Endothelial cell of umbilical vein (primary cell): ENCODE results near the gene KCNJ15. TPM values are rescaled to one million over a fixed set of nuclear protein-coding genes. Genes with fewer than 3 reads are reported as not detected.

ENCODE experiments used
- BruUV-seq: library from RNA; stranded (reverse); fragments of 400-500 nt; replicated peaks from 2 replicates; lab custom pipeline; 2021; lab: Mats Ljungman, UMichigan
- CTCF ChIA-PET: fragments of 300-600, 350-600 bp; sonication (Branson Sonifier 250); formaldehyde crosslinking; loops from one replicate; lab custom pipeline; 2021; ENCODE audit warnings: antibody characterized with exemption, inconsistent platforms; lab: Charles Lee
- POLR2A ChIA-PET: fragments of 300-600, 350-600 bp; sonication (Branson Sonifier 250); formaldehyde crosslinking; loops from one replicate; lab custom pipeline; 2021; ENCODE audit warnings: antibody characterized with exemption, inconsistent platforms; lab: Charles Lee
- DNase-seq: peaks from one replicate; pipeline ENCODE4 v3.0.0-alpha.2; 2011; ENCODE audit warnings: low read depth, low spot score
- FAIRE-seq: peaks from 2 replicates; lab custom pipeline; 2011; peaks lifted over from hg19 to GRCh38; lab: Jason Lieb, UNC
- H2AFZ ChIP-seq: 2 replicates; pipeline ENCODE4 v1.6.0; 2012; ENCODE audit warnings: low read depth, low read length, control low read depth, inconsistent platforms
- H3K27ac ChIP-seq: 2 replicates; pipeline ENCODE4 v1.5.1; 2011; ENCODE audit warnings: low read depth, mild to moderate bottlenecking, control low read depth, low read length, moderate library complexity; ENCODE audit not compliant: insufficient read depth
- H3K27me3 ChIP-seq, 2 experiments: 2 replicates each; pipeline versions ENCODE4 v1.6.0 to v1.6.1; 2011; ENCODE audit warnings: low read length in 2 of 2, mixed read lengths in 1 of 2; ENCODE audit not compliant: control insufficient read depth in 2 of 2, insufficient read depth in 2 of 2
- H3K36me3 ChIP-seq, 2 experiments: 2 replicates in 1 of 2; 3 replicates in 1 of 2; pipeline ENCODE4 v1.5.1; 2011; ENCODE audit warnings: low read length in 2 of 2, mild to moderate bottlenecking in 1 of 2, moderate library complexity in 1 of 2; ENCODE audit not compliant: control insufficient read depth in 2 of 2, insufficient read depth in 2 of 2; ENCODE audit errors: extremely low read depth in 1 of 2
- H3K4me1 ChIP-seq: 3 replicates; pipeline ENCODE4 v1.5.1; 2011; ENCODE audit warnings: mild to moderate bottlenecking, low read length; ENCODE audit not compliant: control insufficient read depth, insufficient read depth; ENCODE audit errors: extremely low read depth
- H3K4me2 ChIP-seq: 2 replicates; pipeline ENCODE4 v1.6.1; 2011; ENCODE audit warnings: low read length, control low read depth, mixed read lengths; ENCODE audit not compliant: insufficient read depth
- H3K4me3 ChIP-seq, 3 experiments: fragments of 200-600 bp in 1 of 3; sonication (generic), shearing (Covaris generic) in 1 of 3; replicated peaks in 1 of 3; 2 replicates each; pipeline ENCODE4 v1.5.1; 2011 to 2016; ENCODE audit warnings: control low read depth in 3 of 3, low read length in 3 of 3, mild to moderate bottlenecking in 2 of 3, inconsistent platforms in 1 of 3, low read depth in 1 of 3, moderate library complexity in 1 of 3; ENCODE audit not compliant: insufficient read depth in 1 of 3
- H3K79me2 ChIP-seq: 2 replicates; pipeline ENCODE4 v1.6.0; 2012; ENCODE audit warnings: low read length, inconsistent platforms; ENCODE audit not compliant: control insufficient read depth, insufficient read depth
- H3K9ac ChIP-seq: replicated peaks from 2 replicates; pipeline ENCODE3; 2011; ENCODE audit warnings: low read length, control low read depth; ENCODE audit not compliant: insufficient read depth; ENCODE audit errors: extremely low read depth
- H3K9me1 ChIP-seq: replicated peaks from 3 replicates; pipeline ENCODE4 v1.6.0; 2011; ENCODE audit warnings: mild to moderate bottlenecking, low read length; ENCODE audit not compliant: control insufficient read depth, insufficient read depth; ENCODE audit errors: extremely low read depth
- H3K9me3 ChIP-seq: replicated peaks from 2 replicates; pipeline ENCODE4 v1.5.1; 2012; ENCODE audit warnings: low read length, inconsistent platforms; ENCODE audit not compliant: control insufficient read depth, insufficient read depth
- H4K20me1 ChIP-seq: replicated peaks from 2 replicates; pipeline ENCODE3; 2011; ENCODE audit warnings: mild to moderate bottlenecking, low read length; ENCODE audit not compliant: control insufficient read depth, insufficient read depth; ENCODE audit errors: extremely low read depth
- EZH2 ChIP-seq: IDR thresholded peaks from 2 replicates; pipeline ENCODE4 v1.6.1; 2012; ENCODE audit warnings: borderline replicate concordance, low read depth, mild to moderate bottlenecking, moderate library complexity, low read length, inconsistent platforms; ENCODE audit not compliant: severe bottlenecking
- FOS ChIP-seq: IDR thresholded peaks from 2 replicates; pipeline ENCODE4 v1.6.1; 2011; ENCODE audit warnings: mild to moderate bottlenecking, low read length, moderate library complexity, borderline replicate concordance; ENCODE audit not compliant: insufficient read depth
- GATA2 ChIP-seq: IDR thresholded peaks from 2 replicates; pipeline ENCODE4 v1.7.0; 2011; ENCODE audit warnings: low read depth, mild to moderate bottlenecking, moderate library complexity, mixed read lengths, low read length; ENCODE audit not compliant: insufficient read length, insufficient read depth
- JUN ChIP-seq: IDR thresholded peaks from 2 replicates; pipeline ENCODE4 v1.6.1; 2011; ENCODE audit warnings: borderline replicate concordance, low read depth; ENCODE audit not compliant: insufficient read length, insufficient read depth
- MYC ChIP-seq: IDR thresholded peaks from one replicate; pipeline ENCODE4 v1.6.1; 2011; ENCODE audit warnings: mild to moderate bottlenecking, low read depth, low read length
- POLR2A ChIP-seq: IDR thresholded peaks from 2 replicates; pipeline ENCODE4 v1.6.1; 2012; ENCODE audit warnings: low read depth, mild to moderate bottlenecking, control low read depth, low read length
- POLR2AphosphoS5 ChIP-seq: IDR thresholded peaks from 2 replicates; pipeline ENCODE4 v1.6.1; 2012; ENCODE audit warnings: low read depth, mild to moderate bottlenecking, control low read depth, low read length, moderate library complexity; ENCODE audit not compliant: insufficient read depth
- dilution Hi-C: fragments of 300-500 bp; cut with MboI; formaldehyde crosslinking; loops from one replicate; pipeline ENCODE4 v1.15.0; 2019; ENCODE audit warnings: low sequenced_read_pairs; ENCODE audit not compliant: extremely low pct_ligation_motif_present
- intact Hi-C: fragments of 100-400 bp; cut with micrococcal nuclease; formaldehyde crosslinking; loops from one replicate; pipeline ENCODE4 v1.10.0; 2022
- polyA plus RNA-seq, 4 experiments: library from polyadenylated mRNA; depleted of rRNA in 3 of 4; stranded (reverse) in 3 of 4; unstranded in 1 of 4; fragments of >200 nt; gene quantifications; 2 replicates each; pipeline versions ENCODE4 v1.2.1 to v1.2.3, GENCODE V29; 2011 to 2012; ENCODE audit warnings: missing spikeins in 1 of 4
- total RNA-seq: library from RNA; stranded (reverse); gene quantifications from 2 replicates; pipeline ENCODE4 v1.2.3, GENCODE V29; 2021
- TF ChIP-seq, protein P1 (sequence below): IDR thresholded peaks from 2 replicates; pipeline ENCODE4 v1.6.1; 2011; ENCODE audit not compliant: insufficient read depth, insufficient read length
- TF ChIP-seq, protein P2 (sequence below), 2 donors: IDR thresholded peaks; 1 replicate in 1 of 2; 2 replicates in 1 of 2; pipeline ENCODE4 v1.5.1; 2011; ENCODE audit warnings: low read length in 2 of 2, mild to moderate bottlenecking in 2 of 2, moderate library complexity in 2 of 2, control low read depth in 1 of 2, inconsistent platforms in 1 of 2, low read depth in 1 of 2; ENCODE audit not compliant: insufficient read depth in 1 of 2; ENCODE audit errors: extremely low read depth in 1 of 2

KCNJ15 gene
- total and polyA plus RNA-seq, 2 donors (not counting 3 experiments of a cell fraction or from before 2014, with no cell fraction given), result 1.4 to 1.5 TPM

DNA sequence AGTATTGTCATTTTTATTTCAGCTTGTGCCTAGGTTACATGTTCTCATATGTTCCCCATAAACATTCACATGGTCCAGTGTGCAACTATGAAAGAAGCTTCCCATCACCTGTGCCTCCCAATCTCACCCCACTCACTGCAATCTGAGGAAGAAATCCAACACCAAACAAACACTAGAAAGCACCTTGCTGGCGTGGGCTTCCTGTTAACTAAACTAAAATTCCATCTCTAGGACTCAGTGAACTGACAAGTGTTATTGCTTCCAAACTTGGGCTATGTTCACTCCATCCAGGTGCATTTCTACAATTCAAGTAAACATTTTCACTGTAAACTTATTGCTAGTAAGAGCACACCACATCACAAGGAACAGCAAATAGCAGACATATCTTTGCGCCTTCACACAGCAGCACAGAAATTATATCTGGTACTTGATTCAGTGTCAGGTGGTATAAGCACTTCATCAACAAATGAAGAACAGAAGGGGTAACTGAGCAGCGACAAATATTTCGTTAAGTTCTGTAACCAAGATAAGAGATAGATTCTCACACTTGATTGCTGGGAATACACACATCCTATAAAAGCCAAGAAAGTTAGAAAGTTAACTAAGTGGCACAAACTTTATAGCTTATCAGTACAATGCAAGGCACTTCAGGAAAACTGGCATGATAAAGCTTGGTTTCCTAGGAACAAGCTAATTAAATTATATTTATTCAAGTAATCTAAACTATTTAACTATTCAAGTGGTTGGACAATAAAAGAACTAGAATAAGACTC, 8.9 kb upstream of the KCNJ15 start:
- FAIRE-seq, result no peak
- peaks cover 9% of the 10 kb centered on the region for H3K4me1 ChIP-seq
- H3K4me3 ChIP-seq, result no peak overlapping the region
- POLR2A ChIA-PET, result no interaction called here
- no peak overlapping the region for H3K4me2 ChIP-seq
- CTCF ChIA-PET, result interaction anchor here (1.9 kb wide), 1 partner anchor 24 kb away, joined by 4 read pairs; no protein-coding TSS in a partner anchor
- no peaks in the 10 kb centered on the region for H3K9me1 ChIP-seq
- H3K36me3 ChIP-seq, result no peaks in the 10 kb centered on the region
- no peak for TF ChIP-seq POLR2A
- no peak for TF ChIP-seq MYC
- TF ChIP-seq, protein P1, sequence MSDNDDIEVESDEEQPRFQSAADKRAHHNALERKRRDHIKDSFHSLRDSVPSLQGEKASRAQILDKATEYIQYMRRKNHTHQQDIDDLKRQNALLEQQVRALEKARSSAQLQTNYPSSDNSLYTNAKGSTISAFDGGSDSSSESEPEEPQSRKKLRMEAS, result no peak
- no peak for TF ChIP-seq JUN
- TF ChIP-seq EZH2, result no peak
- TF ChIP-seq FOS, result no peak
- TF ChIP-seq, protein P2, sequence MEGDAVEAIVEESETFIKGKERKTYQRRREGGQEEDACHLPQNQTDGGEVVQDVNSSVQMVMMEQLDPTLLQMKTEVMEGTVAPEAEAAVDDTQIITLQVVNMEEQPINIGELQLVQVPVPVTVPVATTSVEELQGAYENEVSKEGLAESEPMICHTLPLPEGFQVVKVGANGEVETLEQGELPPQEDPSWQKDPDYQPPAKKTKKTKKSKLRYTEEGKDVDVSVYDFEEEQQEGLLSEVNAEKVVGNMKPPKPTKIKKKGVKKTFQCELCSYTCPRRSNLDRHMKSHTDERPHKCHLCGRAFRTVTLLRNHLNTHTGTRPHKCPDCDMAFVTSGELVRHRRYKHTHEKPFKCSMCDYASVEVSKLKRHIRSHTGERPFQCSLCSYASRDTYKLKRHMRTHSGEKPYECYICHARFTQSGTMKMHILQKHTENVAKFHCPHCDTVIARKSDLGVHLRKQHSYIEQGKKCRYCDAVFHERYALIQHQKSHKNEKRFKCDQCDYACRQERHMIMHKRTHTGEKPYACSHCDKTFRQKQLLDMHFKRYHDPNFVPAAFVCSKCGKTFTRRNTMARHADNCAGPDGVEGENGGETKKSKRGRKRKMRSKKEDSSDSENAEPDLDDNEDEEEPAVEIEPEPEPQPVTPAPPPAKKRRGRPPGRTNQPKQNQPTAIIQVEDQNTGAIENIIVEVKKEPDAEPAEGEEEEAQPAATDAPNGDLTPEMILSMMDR (IDR thresholded peaks at IDR 0.05; ENCODE audit: extremely low read depth in 1 of 2, insufficient read depth in 1 of 2, low read depth in 1 of 2, low read length in 2 of 2), result no peak
- no peak for TF ChIP-seq GATA2
- TF ChIP-seq POLR2AphosphoS5, result no peak
- H3K27ac ChIP-seq, result no peak overlapping the region
- H3K9ac ChIP-seq, result no peak overlapping the region
- no TSS peak for BruUV-seq
- peaks cover 4 to 20% of the 10 kb centered on the region in 2 experiments for H3K27me3 ChIP-seq
- intact Hi-C loops, result no loop called here
- H3K79me2 ChIP-seq, result no peaks in the 10 kb centered on the region
- DNase-seq, result no peak
- no peaks in the 10 kb centered on the region for H3K9me3 ChIP-seq
- H4K20me1 ChIP-seq, result no peaks in the 10 kb centered on the region
- dilution Hi-C loops, result no loop called here
- no peak overlapping the region for H2AFZ ChIP-seq
